KMS-11 (cell line): ENCODE data around the gene DOC2A.
"Not testable (repeated sequence)": the region's sequence is repeated elsewhere in the genome, so short reads cannot be mapped to it uniquely, and the experiment has no call there.

Source experiments
- H2AFZ ChIP-seq: fragments of 200-600 bp; sonication (generic); 2 replicates; pipeline ENCODE4 v1.6.1; 2016; ENCODE audit warnings: antibody characterized with exemption, mixed run types, low read depth
- H3K27ac ChIP-seq: fragments of 200-600 bp; sonication (generic); 2 replicates; pipeline ENCODE4 v1.6.1; 2016; ENCODE audit warnings: mild to moderate bottlenecking, mixed run types
- H3K27me3 ChIP-seq: fragments of 200-600 bp; sonication (generic); 2 replicates; pipeline ENCODE4 v1.6.1; 2017; ENCODE audit warnings: mild to moderate bottlenecking, low read depth, mixed run types, moderate library complexity; ENCODE audit not compliant: insufficient read depth
- H3K36me3 ChIP-seq: fragments of 200-600 bp; sonication (generic); 2 replicates; pipeline ENCODE4 v1.6.1; 2017; ENCODE audit warnings: mild to moderate bottlenecking, mixed run types; ENCODE audit not compliant: insufficient read depth
- H3K4me1 ChIP-seq: fragments of 200-600 bp; sonication (generic); 2 replicates; pipeline ENCODE4 v1.6.1; 2016; ENCODE audit warnings: mild to moderate bottlenecking, low read depth, mixed run types; ENCODE audit not compliant: poor library complexity, severe bottlenecking
- H3K4me2 ChIP-seq: fragments of 200-600 bp; sonication (generic); 2 replicates; pipeline ENCODE4 v1.7.0; 2016; ENCODE audit warnings: mild to moderate bottlenecking, mixed run types
- H3K4me3 ChIP-seq: fragments of 200-600 bp; sonication (generic); IDR thresholded peaks from 2 replicates; pipeline ENCODE4 v1.6.1; 2017; ENCODE audit warnings: low read depth, low read length, mixed read lengths; ENCODE audit not compliant: insufficient read depth
- H3K79me2 ChIP-seq: fragments of 200-600 bp; sonication (generic); 2 replicates; pipeline ENCODE4 v1.6.1; 2016; ENCODE audit warnings: low read depth, mixed run types; ENCODE audit not compliant: insufficient read depth
- H3K9ac ChIP-seq: fragments of 200-600 bp; sonication (generic); 2 replicates; pipeline ENCODE4 v1.6.1; 2016; ENCODE audit warnings: mild to moderate bottlenecking, mixed run types
- H4K20me1 ChIP-seq: fragments of 200-600 bp; sonication (generic); 2 replicates; pipeline ENCODE4 v1.6.1; 2016; ENCODE audit warnings: mild to moderate bottlenecking, mixed run types; ENCODE audit not compliant: insufficient read depth
- CTCF ChIP-seq: fragments of 200-600 bp; sonication (generic); conservative IDR thresholded peaks from 2 replicates; pipeline ENCODE4 v1.6.1; 2017; ENCODE audit warnings: low read depth, mild to moderate bottlenecking, antibody characterized with exemption, low read length, moderate library complexity, mixed read lengths

The DOC2A gene

DNA sequence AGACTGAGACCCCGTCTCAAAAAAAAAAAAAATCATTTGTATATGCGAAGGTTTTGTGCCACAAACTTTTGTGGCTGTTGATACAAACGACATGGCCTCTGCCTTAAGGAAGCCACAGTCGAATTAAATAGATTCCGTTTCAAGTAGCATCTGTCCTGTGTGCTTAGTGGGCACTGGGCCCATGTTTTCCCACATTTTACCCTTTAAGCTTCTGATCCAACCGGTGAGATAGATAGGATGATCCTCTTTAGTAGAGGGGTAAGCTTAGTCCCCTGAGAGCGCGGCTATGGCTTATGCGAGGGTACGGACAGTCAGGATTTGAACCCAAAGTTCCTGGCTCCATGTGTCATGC, 49.7 kb downstream of the DOC2A start:
- H3K4me2 ChIP-seq: peak overlapping the region; percentile 92
- H3K79me2 ChIP-seq: no peaks in the 10 kb centered on the region
- peaks cover 16% of the 10 kb centered on the region for H3K4me1 ChIP-seq
- H4K20me1 ChIP-seq: no peaks in the 10 kb centered on the region
- no peaks in the 10 kb centered on the region for H3K36me3 ChIP-seq
- H3K27me3 ChIP-seq: no peaks in the 10 kb centered on the region
- TF ChIP-seq CTCF: no peak
- H3K4me3 ChIP-seq: peak overlapping the region; percentile 42
- peak overlapping the region; percentile 98 for H2AFZ ChIP-seq
- peak overlapping the region; percentile 42; the same call in 1 of the 2 replicates for H3K9ac ChIP-seq
- H3K27ac ChIP-seq: peak overlapping the region; percentile 5; the same call in 1 of the 2 replicates

- H3K27me3 ChIP-seq, H3K4me2 ChIP-seq, H3K27ac ChIP-seq, H2AFZ ChIP-seq, H3K9ac ChIP-seq, H3K79me2 ChIP-seq, H3K4me3 ChIP-seq, H3K36me3 ChIP-seq, H4K20me1 ChIP-seq: not testable (repeated sequence)
- peaks cover 16% of the 10 kb centered on the region for H3K4me1 ChIP-seq
These were observed 51.0 kb downstream of the DOC2A start for GRCh38 chr16:29959821-29960220.

DNA sequence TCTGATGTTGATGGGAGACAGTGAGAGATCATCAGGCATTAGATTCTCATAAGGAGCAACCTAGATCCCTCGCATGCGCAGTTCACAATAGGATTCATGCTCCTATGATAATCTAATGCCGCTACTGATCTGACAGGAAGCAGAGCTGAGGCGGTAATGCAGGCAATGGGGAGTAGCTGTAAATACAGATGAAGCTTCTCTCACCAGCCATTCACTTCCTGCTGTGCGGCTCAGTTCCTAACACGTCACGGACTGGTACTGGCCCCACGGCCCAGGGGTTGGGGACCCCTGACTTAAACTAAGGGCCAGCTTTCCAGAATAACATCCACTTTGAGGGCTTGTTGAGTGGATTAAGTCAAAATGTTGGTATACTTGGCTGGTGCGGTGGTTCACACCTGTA, 51.5 kb downstream of the DOC2A start:
- H2AFZ ChIP-seq: no peak overlapping the region
- no peak overlapping the region for H3K4me2 ChIP-seq
- H3K27me3 ChIP-seq: no peaks in the 10 kb centered on the region
- H3K4me3 ChIP-seq: no peak overlapping the region
- TF ChIP-seq CTCF: no peak
- no peaks in the 10 kb centered on the region for H3K36me3 ChIP-seq
- no peak overlapping the region for H3K27ac ChIP-seq
- H3K9ac ChIP-seq: no peak overlapping the region
- no peaks in the 10 kb centered on the region for H3K79me2 ChIP-seq
- no peaks in the 10 kb centered on the region for H4K20me1 ChIP-seq
- H3K4me1 ChIP-seq: peaks cover 16% of the 10 kb centered on the region

DNA sequence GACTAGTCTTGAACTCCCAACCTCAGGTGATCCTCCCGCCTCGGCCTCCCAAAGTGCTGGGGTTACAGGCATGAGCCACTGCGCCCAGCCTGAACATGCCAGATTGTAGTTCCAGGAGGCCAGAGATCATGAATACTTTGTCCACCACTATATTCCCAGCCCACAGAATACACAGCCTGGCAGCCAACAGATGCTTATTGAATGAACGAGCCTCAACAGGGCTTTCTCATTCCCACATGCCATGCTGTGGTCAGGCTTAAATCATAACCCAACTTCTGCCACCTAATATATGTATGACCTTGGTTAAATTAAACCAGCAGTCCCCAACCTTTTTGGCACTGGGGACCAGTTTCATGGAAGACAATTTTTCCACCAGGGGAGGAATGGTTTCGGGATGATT, 52.1 kb downstream of the DOC2A start:
- no peak overlapping the region for H3K4me2 ChIP-seq
- no peak for TF ChIP-seq CTCF
- no peak overlapping the region for H3K27ac ChIP-seq
- no peak overlapping the region for H3K4me3 ChIP-seq
- peaks cover 16% of the 10 kb centered on the region for H3K4me1 ChIP-seq
- no peaks in the 10 kb centered on the region for H4K20me1 ChIP-seq
- H3K36me3 ChIP-seq: no peaks in the 10 kb centered on the region
- H3K27me3 ChIP-seq: no peaks in the 10 kb centered on the region
- H2AFZ ChIP-seq: no peak overlapping the region
- H3K9ac ChIP-seq: no peak overlapping the region
- H3K79me2 ChIP-seq: no peaks in the 10 kb centered on the region
